Keratinocyte (primary cell): ENCODE results near the gene RAB1B.

Source experiments
- CTCF ChIP-seq, 3 experiments: IDR thresholded peaks in 1 of 3; conservative IDR thresholded peaks in 1 of 3; optimal IDR thresholded peaks in 1 of 3; 2 replicates in 2 of 3; 3 replicates in 1 of 3; pipeline versions ENCODE3 to v1.5.1; 2011; ENCODE audit warnings: low read length in 3 of 3, mild to moderate bottlenecking in 3 of 3, moderate library complexity in 2 of 3, control low read depth in 1 of 3, inconsistent platforms in 1 of 3; ENCODE audit not compliant: insufficient read depth in 2 of 3; ENCODE audit errors: extremely low read depth in 1 of 3
- EZH2 ChIP-seq: IDR thresholded peaks from one replicate; pipeline ENCODE4 v1.6.1; 2012; ENCODE audit warnings: inconsistent platforms, mild to moderate bottlenecking, low read length, moderate library complexity

GRCh38 chr11:66221012-66221411 lies 47.4 kb upstream of the RAB1B start:
- no peak for TF ChIP-seq CTCF (optimal IDR thresholded peaks at IDR 0.05 in 1 of 3, IDR thresholded peaks at IDR 0.05 in 1 of 3, conservative IDR thresholded peaks at IDR 0.05 in 1 of 3; ENCODE audit: extremely low read depth in 1 of 3, insufficient read depth in 2 of 3, low read length in 3 of 3)
- no peak for TF ChIP-seq EZH2
